DMS114 treated with DMSO at 0.1 percent for 48 hours (cell line): Measurements from ENCODE around the gene PSPC1.
"Not testable (repeated sequence)": the region's sequence is repeated elsewhere in the genome, so short reads cannot be mapped to it uniquely, and the experiment has no call there.

Experiments
- DNase-seq: peaks from one replicate; lab custom pipeline; 2025; ENCODE audit not compliant: unreplicated experiment; lab: John Stamatoyannopoulos, UW

The PSPC1 gene, protein sequence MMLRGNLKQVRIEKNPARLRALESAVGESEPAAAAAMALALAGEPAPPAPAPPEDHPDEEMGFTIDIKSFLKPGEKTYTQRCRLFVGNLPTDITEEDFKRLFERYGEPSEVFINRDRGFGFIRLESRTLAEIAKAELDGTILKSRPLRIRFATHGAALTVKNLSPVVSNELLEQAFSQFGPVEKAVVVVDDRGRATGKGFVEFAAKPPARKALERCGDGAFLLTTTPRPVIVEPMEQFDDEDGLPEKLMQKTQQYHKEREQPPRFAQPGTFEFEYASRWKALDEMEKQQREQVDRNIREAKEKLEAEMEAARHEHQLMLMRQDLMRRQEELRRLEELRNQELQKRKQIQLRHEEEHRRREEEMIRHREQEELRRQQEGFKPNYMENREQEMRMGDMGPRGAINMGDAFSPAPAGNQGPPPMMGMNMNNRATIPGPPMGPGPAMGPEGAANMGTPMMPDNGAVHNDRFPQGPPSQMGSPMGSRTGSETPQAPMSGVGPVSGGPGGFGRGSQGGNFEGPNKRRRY

DNA sequence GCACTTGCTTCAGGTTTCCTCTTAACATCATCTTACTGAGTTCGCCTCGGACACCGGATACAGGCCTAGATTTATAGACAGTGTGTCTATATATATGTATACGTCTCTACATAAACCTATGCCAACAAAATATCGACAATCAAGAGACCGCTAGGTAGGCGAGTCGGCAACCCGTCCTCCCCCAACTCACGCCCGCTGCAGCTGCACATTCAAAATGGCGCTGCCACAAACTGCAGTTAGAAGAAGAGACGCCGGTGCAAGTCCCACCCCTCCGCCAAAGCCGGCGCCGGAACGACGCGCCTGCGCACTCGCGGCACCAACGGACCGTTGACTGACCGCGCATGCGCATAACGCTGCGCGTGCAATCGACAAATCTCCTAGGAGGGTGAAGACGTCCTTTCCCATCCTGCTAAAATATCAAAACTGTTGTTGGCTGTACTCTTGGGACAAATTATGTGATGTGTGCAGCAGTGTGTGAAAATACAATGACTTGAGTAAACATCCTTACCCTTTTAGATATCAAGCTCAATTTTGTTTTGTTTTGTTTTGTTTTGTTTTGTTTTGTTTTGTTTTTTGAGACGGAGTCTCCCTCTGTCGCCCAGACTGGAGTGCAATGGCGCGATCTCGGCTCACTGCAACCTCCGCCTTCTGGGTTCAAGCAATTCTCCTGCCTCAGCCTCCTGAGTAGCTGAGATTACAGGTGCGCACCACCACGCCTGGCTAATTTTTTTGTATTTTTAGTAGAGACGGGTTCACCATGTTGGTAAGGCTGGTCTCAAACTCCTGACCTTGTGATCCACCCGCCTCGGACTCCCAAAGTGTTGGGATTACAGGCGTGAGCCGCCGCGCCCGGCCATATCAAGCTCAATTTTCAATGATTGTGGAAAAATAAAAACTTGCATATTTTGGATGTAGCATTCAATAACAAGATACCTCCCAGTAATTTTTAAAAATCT is at the start of gene PSPC1:
TSS of gene PSPC1 (minus strand) at position 219 of the 956 bp plus-strand sequence. CDS start at position 31, 188 bp downstream.
- peak; percentile 80 for DNase-seq

DNA sequence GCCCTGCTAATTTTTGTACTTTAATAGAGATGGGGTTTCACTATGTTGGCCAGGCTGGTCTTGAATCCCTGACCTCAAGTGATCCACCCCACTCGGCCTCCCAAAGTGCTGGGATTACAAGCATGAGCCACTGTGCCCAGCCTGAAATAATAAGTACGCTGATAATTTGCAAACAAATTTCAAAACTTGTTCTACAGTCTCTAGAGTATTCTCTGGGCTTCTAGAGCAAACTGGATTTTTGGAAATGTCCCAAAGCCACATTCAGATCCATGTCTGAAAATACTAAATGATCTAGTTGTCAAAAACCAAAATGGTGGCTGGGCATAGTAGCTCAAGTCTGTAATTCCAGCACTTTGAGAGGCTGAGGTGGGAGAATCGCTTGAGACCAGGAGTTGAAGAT is 39.9 kb upstream of the PSPC1 start:
- no peak for DNase-seq

DNA sequence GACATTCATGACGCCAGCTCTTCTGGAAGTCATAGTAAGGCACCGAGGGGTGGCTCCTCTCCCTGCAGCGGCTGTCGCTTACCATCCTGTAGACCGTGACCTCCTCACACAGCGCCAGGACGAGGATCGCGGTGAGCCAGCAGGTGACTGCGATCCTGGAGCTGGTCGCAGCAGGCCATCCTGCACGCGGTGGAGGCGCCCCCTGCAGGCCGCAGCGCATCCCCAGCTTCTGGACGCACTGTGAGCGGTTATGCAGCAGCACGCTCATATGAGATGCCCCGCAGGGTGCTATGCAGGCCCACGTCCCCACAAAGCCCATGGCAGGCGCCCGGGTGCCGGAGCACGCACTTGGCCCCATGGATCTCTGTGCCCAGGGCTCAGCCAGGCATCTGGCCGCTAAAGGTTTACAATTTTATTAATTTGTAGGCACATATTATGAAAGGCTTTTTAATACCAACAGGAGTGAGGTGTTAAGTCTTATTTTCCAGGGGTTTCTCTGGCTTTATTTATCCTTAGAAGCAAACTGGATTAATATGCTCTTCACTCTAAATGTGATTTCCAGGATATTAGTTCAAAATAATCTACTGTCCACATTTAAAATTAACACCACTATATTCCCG is 35.6 kb upstream of the PSPC1 start:
- no peak for DNase-seq

DNA sequence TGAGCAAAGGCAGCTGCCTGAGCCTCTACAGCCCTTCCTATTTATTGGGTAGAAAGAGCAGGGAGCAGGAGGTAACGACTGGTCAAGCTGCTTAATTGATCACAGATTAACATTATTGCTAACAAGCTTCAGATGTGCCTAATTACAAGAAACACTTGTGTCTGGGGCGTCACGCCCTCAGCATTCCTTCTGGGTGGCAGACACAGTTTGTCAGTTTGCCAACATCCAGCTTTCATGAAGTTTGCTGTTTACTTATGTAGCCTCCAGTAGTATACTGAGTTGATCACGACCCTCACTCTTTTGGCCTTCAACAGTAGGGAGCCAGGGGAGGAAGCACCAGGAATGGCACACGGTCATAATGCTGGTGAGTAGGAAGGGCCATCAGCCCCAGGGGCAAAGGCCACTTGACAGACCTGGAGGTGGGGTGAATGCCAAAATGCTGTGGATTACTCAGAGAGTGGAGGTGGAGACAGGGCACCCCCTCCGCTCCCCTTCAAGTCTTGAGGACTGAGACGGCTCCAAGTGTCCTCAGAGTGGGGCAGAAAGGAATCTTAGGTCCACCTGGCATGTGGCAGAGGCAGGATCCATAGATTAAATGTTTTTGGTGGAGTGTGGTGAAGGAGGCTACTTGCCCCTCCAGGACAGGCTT is 34.9 kb upstream of the PSPC1 start:
- no peak for DNase-seq

DNA sequence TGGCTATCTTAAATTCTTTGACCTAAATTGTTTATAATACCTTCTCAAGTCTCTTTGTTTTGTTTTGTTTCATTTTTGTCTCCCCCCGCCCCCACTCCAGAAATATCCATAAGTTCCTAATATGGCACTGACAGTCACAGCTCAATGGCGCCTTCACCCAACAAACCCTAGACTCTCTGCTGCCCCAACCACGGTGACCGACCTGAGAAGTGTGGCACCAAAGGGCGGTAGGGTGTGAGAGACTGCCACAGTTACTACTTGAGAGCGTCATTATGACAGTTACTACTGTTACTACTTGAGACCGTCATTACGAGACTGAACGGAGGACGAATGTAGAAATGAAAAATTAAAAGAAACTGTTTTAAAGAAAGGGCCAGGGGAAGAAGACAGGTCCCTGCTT is 34.4 kb upstream of the PSPC1 start:
- no peak for DNase-seq

DNA sequence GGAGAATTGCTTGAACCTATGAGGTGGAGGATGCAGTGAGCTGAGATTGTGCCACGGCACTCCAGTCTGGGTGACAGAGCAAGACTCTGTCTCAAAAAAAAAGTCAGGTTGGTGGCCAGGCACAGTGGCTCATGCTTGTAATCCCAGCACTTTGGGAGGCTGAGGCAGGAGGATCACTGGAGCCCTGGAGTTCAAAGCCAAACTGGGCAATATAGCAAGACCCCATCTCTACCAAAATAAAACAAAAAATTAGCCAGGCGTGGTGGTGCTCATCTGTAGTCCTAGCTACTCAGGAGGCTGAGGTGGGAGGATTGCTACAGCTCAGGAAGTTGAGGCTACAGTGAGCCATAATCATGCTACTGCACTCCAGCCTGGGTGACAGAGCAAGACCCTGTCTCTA is 33.1 kb upstream of the PSPC1 start:
- DNase-seq, result not testable (repeated sequence)

DNA sequence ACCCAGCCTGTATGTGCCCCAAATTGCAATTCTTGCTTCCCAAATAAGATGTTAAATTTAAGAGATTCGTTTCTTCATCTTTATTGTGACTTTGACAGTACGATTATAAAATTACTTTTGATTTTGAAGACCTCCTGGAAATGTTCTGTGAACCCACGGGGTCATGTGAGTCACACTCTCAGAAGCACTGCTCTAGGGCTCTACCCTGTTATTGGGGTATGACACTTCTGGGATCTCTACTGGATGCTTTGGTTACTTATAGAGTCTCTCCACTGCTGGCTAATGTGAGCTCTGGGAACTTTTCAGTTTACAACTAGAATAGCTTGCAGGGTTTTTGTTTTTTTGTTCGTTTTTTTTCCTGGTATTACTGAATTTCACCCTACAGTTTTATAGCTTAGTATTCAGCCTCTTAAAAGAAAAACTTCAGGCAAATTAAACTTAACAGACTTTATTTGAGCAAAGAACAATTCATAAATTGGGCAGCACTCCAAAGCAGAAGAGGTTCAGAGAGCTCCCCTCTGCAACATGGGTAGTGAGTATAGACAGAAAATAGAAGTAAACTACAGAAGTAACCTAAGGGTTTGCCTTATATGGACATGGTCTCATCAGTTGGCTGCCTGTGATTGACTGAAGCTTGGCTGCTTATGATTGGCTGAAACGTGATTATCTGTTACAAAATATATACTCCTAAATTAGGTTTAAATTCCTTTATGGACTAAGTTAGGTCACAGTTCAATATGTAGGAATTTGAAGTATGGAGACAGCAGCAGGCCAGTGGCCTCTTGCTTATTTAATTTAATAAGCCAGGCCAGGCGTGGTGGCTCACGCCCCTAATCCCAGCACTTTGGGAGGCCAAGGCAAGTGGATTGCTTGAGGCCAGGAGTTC is 28.5 kb upstream of the PSPC1 start:
- DNase-seq, result no peak

DNA sequence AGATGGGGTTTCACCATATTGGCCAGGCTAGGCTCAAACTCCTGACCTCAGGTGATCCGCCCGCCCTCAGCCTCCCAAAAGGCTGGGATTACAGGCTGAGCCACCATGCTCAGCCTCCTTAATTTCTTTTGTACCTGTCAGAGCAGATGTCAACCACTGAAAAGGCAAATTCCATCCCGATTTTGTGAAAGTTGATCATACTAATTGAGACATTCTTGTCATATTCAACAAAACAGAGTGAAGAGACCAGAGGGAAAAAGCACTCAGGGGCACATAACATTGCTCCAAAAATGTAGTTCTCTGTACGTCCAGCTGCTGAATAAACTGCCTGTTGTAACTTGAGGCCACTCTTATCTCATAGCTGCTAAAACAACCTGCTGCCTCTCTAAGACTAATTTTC is 27.4 kb upstream of the PSPC1 start:
- DNase-seq, result no peak

DNA sequence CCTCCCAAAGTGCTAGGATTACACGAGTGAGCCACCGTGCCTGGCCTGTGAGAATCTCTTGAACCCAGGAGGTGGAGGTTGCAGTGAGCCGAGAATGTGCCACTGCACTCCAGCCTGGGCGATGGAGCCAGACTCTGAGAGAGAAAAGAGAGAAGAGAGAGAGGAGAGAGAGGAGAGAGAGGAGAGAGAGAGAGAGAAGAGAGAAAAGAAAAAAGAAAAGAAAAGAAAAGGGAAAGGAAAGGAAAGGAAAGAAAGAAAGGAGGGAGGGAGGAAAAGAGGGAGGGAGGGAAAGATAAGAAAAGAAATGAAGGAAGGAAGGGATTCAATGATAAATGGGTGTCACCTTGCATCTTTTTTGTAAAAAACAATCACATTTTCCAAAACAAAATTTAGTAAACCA is 23.0 kb upstream of the PSPC1 start:
- no peak for DNase-seq

DNA sequence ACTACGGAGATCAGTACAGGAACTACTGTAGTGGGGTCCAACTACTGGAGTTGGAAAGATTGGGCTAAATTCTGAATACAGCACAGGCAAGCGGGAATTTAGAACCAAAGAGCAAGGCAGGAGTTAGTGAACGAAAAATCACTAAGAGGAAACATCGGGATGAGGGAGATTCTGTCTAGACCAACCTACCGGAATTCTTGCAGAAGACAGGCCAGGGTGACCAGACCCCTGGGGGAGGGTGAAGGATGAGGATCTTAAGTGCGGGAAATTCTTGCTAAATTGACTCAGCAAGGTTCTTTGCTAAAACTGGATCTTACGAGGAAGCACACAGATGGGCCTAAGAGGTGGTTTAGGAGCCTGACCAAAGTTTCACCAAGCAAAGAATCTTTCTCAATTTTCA is 13.2 kb upstream of the PSPC1 start:
- DNase-seq, result no peak

DNA sequence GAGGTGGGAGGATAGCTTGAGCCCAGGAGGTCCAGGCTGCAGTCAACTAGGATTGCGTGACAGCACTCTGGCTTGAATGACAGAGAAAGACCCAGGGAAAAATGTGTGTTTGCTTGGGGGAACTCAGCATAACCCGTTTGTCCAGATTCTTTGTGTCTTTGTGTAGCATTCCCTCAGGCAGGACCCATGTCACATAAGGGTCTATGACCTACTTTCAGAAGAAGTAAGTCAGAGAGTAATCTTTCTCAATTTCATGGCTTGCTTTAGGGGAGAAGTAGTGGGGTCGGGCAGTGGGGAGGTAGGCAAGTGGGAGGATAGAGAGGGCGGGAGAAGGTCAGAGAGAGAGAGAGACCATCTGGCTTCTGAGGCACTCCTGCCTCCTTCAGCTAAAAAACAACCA is 11.9 kb upstream of the PSPC1 start:
- no peak for DNase-seq

DNA sequence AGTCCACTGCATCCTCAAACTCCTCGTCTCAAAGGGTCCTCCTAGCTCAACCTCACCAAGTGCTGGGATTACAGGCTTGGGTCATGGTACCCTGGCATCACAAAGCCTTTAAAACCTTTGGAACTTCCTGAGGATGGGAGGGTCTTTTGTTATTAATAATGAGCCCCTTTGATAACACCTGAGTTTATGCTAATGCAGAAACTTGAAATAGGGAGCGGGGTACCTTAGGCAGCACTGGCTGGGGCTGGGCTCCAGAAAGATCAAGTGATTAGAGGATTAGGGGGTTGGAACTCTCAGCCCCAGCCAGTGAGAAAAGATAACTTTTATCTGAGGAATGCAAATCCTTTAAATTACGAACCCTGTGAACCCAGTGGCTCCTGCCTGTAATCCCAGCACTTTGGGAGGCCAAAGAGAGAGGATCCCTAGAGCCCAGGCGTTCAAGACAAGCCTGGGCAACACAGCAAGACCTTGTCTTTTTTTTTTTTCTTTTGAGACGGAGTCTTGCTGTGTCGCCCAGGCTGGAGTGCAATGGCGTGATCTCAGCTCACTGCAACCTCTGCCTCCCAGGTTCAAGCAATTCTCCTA is 9.3 kb upstream of the PSPC1 start:
- DNase-seq, result no peak

DNA sequence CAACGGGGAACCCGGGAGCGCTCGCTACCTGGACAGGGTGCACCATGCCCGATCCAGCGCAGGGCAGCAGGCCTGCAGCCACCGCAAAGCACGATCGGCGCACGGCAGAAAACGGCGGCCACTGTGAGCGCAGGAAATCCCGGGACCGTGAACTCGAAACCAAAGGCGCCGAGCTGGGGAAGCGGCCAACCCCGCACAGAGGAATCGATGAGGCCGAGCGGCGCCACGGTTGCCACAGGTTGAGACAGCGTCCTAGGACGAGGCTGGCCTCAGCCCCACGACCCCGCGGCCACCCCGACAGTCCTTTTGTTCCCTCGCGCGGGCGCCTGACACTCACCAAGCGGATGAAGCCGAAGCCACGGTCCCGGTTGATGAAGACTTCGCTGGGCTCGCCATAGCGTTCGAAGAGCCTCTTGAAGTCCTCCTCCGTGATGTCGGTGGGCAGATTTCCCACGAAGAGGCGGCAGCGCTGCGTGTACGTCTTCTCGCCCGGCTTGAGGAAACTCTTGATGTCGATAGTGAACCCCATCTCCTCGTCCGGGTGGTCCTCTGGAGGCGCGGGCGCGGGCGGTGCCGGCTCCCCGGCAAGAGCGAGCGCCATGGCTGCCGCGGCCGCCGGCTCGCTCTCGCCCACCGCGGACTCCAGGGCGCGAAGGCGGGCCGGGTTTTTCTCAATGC is 557 bp downstream of the PSPC1 start:
- no peak for DNase-seq

DNA sequence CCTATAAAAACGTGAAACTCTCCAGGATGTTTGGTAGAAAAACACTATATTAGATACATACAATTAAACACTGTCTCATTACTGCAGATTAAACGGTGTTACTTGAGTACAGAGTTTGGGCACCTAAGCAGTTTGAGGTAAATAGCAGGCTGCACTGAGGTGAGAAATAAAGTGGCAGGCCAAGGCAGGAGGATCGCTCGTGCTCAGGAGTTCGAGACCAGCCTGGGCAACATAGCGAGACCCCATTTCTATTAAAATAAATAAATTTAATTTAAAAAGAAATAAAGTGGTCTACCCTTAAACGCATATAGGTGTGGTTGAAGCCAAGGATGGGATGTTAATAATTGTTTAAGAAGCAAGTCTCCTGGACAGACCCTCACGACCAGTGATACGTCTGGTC is 1.2 kb downstream of the PSPC1 start:
- no peak for DNase-seq

DNA sequence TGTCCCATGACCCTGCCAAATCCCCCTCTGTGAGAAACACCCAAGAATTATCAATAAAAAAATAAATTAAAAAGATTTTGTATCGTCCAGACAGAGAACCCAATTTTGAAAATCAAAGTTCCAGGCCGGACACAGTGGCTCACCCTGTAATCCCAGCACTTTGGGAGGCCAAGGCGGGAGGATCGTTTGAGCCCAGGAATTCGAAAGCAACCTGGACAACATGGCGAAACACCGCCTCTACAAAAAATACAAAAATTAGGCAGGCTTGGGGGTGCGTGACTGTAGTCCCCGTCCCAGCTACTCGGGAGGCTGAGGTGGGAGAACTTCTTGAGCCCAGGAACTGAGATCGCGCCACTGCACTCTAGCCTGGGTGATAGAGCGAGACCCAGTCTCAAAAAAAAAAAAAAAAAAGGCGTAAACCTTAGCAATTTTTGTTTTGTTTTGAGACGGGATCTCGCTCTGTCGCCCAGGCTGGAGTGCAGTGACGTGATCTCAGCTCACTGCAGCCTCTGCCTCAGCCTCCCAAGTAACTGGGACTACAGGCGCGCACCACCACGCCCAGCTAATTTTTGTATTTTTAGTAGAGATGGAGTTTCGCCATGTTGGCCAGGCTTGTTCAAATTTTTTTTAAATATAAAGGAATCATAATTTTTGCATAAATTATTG is 1.9 kb downstream of the PSPC1 start:
- not testable (repeated sequence) for DNase-seq

DNA sequence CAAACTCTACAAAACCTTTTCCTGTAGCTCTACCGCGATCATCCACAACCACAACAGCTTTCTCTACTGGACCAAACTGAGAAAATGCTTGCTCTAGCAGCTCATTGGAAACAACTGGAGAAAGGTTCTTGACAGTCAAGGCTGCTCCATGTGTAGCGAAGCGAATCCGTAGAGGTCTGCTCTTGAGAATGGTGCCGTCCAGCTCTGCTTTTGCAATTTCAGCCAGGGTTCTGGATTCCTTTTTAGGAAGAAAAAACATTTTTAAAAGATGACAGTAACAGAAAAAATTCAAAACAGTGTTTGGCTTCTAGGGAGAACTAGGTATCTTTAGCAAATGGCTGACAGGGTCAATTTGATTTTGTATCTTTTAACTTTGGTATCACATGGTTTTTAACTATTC is 10.4 kb downstream of the PSPC1 start:
- DNase-seq, result no peak

DNA sequence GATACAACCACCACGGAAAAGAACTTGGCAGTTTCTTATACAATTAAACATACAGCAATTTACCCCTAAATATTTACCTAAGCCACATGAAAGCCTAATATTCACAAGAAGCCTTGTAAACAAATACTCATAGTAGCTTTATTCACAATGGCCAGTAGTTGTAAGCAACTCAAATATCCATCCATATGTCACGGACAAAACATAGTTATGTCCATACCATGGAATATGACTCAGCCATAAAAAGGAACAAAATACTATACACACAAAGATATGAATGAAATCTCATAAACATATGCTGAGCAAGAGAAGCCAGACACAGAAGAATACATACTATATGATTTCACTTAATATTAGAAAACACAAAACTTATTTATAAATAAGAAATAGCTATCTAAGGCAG is 12.9 kb downstream of the PSPC1 start:
- DNase-seq, result no peak

DNA sequence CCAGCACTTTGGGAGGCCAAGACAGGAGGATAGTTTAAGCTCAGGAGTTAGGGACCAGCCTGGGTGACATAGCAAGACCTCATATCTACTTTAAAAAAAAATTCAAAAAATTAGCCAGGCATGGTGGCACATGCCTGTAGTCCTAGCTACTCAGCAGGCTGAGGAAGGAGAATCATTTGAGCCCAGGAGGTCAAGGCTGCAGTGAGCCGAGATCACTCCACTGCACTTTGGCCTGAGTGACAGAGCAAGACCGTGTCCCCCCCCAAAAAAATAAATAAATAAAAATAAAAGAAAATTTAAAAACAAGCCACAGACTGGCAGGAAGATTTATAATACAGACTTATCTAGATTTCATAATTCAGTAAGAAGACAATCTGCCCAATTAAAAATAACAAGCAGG is 14.8 kb downstream of the PSPC1 start:
- no peak for DNase-seq
